Testis (tissue), 2 donors: ENCODE measurements around the gene SPOP.

Experiments used
- POLR2A ChIP-seq: fragments of 450-650 bp; IDR thresholded peaks from one replicate; pipeline ENCODE4 v1.6.1; 2017; ENCODE audit warnings: antibody characterized with exemption, mild to moderate bottlenecking, moderate library complexity
- TF ChIP-seq, protein P1 (sequence below), 3 experiments: fragments of 450-650 bp in 2 of 3; fragments of 200-600 bp in 1 of 3; sonication (generic) in 1 of 3; IDR thresholded peaks; one replicate each; pipeline ENCODE4 v1.5.1; 2016 to 2019; ENCODE audit warnings: antibody characterized with exemption in 3 of 3, mild to moderate bottlenecking in 2 of 3, moderate library complexity in 1 of 3

DNA sequence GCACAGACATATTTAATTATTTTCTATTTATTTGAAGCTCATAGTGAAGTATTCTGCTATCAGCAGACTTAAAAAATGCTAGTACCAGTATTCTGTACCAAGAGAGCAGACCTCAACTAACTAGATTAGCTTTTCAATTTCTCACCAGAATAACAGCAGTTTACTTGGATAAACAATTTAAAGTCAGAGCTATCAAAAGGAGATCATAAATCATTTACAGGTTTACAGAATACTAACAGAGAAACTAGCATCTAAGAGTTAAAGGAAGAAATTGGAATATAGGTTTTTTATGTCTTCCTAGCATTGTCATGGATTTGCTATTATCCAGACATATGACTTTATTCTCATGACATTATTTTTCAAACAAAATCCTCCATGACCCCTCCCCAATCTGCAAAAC is 3.4 kb downstream of the SPOP start:
- TF ChIP-seq, protein P1, sequence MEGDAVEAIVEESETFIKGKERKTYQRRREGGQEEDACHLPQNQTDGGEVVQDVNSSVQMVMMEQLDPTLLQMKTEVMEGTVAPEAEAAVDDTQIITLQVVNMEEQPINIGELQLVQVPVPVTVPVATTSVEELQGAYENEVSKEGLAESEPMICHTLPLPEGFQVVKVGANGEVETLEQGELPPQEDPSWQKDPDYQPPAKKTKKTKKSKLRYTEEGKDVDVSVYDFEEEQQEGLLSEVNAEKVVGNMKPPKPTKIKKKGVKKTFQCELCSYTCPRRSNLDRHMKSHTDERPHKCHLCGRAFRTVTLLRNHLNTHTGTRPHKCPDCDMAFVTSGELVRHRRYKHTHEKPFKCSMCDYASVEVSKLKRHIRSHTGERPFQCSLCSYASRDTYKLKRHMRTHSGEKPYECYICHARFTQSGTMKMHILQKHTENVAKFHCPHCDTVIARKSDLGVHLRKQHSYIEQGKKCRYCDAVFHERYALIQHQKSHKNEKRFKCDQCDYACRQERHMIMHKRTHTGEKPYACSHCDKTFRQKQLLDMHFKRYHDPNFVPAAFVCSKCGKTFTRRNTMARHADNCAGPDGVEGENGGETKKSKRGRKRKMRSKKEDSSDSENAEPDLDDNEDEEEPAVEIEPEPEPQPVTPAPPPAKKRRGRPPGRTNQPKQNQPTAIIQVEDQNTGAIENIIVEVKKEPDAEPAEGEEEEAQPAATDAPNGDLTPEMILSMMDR (IDR thresholded peaks at IDR 0.05) = no peak
- no peak for TF ChIP-seq POLR2A
